T follicular helper cell (primary cell): Measurements from ENCODE around the gene TMEM141.
"Not testable (repeated sequence)": the region's sequence is repeated elsewhere in the genome, so short reads cannot be mapped to it uniquely, and the experiment has no call there.

Experiments used
- DNase-seq: peaks from one replicate; pipeline ENCODE4 v3.0.0-alpha.2; 2020; ENCODE audit warnings: low read depth

TMEM141 gene

GRCh38 chr9:136794281-136794999 lies 3.3 kb downstream of the TMEM141 start:
- DNase-seq, result no peak

- no peak for DNase-seq
These were observed 3.8 kb downstream of the TMEM141 start for GRCh38 chr9:136795000-136795348.

DNA sequence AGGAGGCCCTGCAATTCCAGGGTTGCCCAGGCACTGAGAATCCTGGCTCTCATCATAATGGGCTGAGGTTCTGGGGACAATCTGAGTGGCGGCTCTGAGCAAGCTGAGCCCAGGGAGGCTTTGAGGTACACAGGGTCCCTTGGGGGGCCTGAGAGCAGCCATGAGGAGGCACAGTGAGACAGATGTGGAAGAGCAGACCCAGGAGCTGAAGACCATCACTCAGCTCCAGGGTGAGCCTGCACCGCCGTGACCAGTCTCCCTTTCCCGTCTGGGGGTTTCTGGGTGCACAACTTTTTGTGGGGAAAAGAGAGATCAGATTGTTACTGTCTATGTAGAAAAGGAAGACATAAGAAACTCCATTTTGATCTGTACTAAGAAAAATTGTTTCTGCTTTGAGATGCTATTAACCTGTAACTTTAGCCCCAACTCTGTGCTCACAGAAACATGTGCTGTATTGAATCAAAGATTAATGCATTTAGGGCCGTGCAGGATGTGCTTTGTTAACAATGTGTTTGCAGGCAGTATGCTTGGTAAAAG lies 5.2 kb downstream of the TMEM141 start, which contains the start of gene CCDC183:
Gene CCDC183, plus strand, starts transcription at position 101 of the 537 bp plus-strand sequence. Its CDS starts 60 bp downstream, at position 161.
- DNase-seq, result no peak

GRCh38 chr9:136796775-136797347 lies 5.7 kb downstream of the TMEM141 start:
- not testable (repeated sequence) for DNase-seq

DNA sequence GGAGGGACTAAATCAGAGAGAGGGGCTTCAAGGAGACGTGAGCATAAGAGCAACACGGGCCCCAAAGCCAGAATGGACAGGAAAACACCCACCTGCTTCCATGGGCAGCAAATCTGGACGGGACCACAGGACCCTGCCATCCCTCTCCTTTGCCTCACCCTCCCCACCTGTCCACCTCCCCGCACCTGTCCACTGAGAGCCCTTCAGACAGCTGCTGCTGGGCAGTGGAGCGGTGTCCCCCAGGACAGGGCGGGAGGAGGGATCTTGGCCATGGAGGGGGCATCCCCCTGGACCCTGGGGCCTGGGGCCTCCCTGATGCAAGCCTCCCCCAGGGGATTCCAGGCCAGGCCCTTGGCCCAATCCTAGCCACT lies 7.5 kb downstream of the TMEM141 start:
- no peak for DNase-seq

GRCh38 chr9:136799079-136799853 lies 8.1 kb downstream of the TMEM141 start:
- no peak for DNase-seq

GRCh38 chr9:136799854-136800657 lies 8.9 kb downstream of the TMEM141 start:
- peak; percentile 87 for DNase-seq

DNA sequence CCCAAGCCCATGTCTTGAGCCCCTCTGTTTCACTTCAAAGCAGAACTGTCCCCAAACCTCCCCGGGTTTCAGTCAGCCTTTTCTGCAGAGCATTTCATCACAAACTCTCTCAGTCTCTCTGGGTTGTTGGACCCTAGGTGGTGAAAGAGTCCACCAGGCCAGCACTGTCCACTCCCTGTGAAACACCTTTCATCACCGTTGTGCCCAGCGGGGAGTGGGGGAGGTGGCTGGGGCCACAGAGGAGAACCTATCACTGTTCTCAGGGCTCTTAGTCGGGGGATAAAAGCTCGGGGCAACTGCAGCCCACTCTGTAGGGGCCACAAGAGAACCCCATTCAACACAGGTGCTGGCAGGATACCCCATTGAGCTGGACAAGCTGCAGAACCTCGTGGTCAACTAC lies 11.2 kb downstream of the TMEM141 start:
- no peak for DNase-seq

DNA sequence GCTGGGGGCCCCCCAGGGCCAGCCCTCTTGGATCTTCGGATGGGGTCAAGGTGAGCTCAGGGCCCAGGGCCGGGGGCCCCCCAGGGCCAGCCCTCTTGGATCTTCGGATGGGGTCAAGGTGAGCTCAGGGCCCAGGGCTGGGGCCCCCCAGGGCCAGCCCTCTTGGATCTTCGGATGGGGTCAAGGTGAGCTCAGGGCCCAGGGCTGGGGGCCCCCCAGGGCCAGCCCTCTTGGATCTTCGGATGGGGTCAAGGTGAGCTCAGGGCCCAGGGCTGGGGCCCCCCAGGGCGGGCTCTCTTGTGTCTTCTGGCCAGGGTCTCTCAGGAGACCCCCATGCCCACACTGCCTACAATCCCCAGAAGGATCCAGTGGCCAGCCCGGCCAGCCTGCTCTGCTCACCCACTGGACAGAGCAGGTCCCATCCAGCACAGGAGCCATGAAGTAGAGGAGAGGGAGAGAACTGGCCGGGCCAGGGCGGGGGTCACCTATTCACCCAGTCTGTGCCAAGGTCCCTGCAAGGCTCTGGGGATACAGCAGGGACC lies 11.9 kb downstream of the TMEM141 start:
- DNase-seq, result not testable (repeated sequence)

DNA sequence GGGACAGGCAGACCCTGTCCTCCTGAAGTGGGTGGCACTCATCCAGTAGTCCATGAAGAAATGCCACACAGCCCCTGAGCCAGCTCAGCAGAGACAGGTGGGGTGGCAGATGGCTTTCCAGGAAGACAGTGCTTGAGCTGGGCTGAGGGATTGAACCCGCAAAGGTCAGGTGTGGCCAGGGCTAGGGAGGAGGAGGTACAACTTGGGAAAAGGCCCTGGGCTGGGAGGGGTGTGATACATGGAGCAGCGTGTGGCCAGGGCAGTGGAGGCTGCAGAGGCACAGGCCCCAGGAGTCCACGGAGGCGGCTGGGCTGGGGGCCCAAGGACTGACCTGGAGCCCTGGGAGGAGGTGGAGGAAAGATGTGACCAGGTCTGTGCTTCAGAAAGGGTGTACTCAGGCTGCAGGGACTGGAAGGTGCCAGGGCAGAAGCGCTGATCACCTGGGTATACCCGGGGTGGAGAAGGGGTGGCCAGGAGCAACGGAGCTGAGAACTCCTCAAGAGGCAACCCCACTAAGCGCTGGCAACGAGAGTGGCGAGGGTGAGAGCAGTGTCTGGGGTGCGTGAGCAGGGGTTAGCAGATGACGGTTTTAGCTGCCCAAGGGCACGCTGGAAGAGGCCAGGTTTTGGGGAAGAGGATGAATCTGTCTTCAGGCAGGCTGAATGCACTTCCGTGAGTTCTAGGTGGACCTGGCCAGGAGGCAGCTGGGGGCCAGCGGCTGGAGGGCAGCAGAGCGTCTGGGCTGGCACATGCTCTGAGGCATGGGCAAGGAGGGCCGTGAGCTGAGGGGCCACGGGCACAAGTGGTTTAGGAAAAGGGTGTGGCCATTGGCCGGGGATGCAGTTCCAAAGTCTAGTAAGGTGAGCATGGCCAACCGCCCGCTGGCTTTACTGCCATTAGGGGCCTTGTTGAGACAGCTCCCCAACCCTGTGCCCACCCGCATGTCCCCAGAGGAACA lies 12.7 kb downstream of the TMEM141 start:
- no peak for DNase-seq

GRCh38 chr9:136804509-136805206 lies 13.5 kb downstream of the TMEM141 start:
- no peak for DNase-seq

- no peak for DNase-seq
These were observed 14.1 kb downstream of the TMEM141 start for GRCh38 chr9:136805207-136805740.

DNA sequence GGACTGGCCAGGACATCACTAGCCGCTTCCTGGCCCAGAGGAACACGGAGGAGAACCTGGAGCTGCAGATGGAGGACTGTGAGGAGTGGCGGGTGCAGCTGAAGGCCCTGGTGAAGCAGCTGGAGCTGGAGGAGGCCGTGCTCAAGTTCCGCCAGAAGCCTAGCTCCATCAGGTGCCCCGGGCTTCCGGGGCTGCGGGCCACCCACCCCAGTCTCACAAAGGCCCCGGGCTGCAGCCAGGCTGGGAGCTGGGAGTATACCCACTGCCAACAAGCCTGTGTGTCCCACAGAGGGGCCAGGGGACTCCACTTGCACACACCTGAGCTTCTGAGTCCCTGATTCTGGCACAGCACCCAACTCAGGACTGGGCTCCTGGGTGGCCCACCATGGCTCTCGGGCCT lies 14.9 kb downstream of the TMEM141 start:
- DNase-seq, result no peak

DNA sequence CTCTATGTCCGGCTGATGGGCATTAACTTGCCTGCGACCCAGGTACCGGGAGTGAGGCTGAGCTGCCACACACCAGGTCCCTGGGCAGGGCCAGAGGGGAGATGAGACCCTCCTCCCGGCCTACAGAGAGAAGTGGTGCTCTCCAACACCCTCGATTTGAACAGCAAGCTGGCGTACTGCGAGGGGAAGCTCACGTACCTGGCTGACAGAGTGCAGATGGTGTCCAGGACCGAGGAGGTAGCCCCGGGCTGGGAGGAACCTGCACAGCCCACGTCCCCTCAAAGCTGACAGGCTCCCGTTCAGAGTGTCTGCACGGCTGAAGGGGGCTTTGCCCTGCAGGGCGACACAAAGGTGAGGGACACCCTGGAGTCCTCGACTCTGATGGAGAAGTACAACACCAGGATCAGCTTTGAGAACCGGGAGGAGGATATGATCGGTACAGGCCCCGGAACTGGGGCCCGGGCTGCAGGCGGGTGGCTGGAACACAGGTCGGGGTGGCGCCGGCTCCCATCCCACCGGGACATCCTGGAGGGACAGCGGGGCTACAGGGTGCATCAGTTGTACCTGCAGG lies 15.6 kb downstream of the TMEM141 start:
- no peak for DNase-seq

- peak; percentile 72 for DNase-seq
These were observed 16.3 kb downstream of the TMEM141 start, which contains the start of gene RABL6 for GRCh38 chr9:136807281-136808074. Gene RABL6, plus strand, starts transcription at chr9:136807948. Its CDS starts 249 bp downstream, at chr9:136808197.

DNA sequence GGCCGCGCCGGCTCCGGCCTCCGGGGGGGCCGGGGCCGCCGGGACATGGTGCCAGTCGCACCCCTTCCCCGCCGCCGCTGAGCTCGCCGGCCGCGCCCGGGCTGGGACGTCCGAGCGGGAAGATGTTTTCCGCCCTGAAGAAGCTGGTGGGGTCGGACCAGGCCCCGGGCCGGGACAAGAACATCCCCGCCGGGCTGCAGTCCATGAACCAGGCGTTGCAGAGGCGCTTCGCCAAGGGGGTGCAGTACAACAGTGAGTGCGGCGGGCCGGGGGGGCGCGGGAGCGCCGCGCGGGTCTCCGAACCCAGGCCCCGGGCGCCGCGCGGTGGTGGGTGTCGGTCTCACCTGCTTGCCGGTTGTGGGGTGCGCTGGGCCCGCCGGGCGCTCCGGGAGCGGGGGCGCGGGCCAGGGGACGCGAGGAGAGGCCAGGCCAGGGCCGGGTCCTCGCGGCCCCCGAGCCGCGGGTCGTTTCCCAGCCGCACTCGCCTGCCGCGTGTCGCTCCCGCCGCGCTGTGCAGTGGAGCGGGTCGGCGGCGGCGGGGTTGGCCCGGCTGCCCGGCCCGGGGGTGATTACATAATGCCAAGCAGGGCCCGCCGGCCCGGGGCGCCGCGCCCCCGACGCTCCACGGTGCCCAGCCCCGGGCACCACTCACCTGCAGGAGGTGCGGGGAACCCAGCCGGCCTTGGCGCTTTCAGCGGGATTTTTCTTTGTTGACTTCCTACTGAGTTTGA lies 17.1 kb downstream of the TMEM141 start:
- DNase-seq, result peak; percentile 34

- DNase-seq, result no peak
These were observed 17.6 kb downstream of the TMEM141 start for GRCh38 chr9:136808806-136809158.
